Central memory CD8-positive, alpha-beta T cell (primary cell): ENCODE data around the gene BPIFB3.
"Not testable (repeated sequence)": the region's sequence is repeated elsewhere in the genome, so short reads cannot be mapped to it uniquely, and the experiment has no call there.

ENCODE experiments used
- ATAC-seq: fragments of 150-1000 bp; cut with Tn5 transposase; replicated peaks from 2 replicates; pipeline ENCODE4 v1.10.0; 2022; ENCODE audit warnings: mild to moderate bottlenecking, moderate FRiP score, moderate number of reproducible peaks; ENCODE audit not compliant: poor library complexity, severe bottlenecking; ENCODE audit errors: extremely low read depth
- DNase-seq, 2 donors: peaks; one replicate each; pipeline ENCODE4 v3.0.0; 2021; ENCODE audit warnings: low spot score in 2 of 2
- H3K27ac Mint-ChIP-seq: one replicate; pipeline ENCODE4 v1.8.0; 2022; ENCODE audit warnings: low read depth, mild to moderate bottlenecking, moderate library complexity, mixed read lengths
- H3K27me3 Mint-ChIP-seq: one replicate; pipeline ENCODE4 v1.8.0; 2022; ENCODE audit warnings: mixed read lengths
- H3K36me3 Mint-ChIP-seq: one replicate; pipeline ENCODE4 v1.8.0; 2022; ENCODE audit warnings: mild to moderate bottlenecking, moderate library complexity, mixed read lengths; ENCODE audit not compliant: insufficient read depth
- H3K4me1 Mint-ChIP-seq: one replicate; pipeline ENCODE4 v1.8.0; 2022; ENCODE audit warnings: mixed read lengths
- H3K4me3 Mint-ChIP-seq: one replicate; pipeline ENCODE4 v1.8.0; 2022; ENCODE audit warnings: mild to moderate bottlenecking, moderate library complexity, mixed read lengths
- H3K9me3 Mint-ChIP-seq: one replicate; pipeline ENCODE4 v1.8.0; 2022; ENCODE audit warnings: mixed read lengths

BPIFB3 gene

DNA sequence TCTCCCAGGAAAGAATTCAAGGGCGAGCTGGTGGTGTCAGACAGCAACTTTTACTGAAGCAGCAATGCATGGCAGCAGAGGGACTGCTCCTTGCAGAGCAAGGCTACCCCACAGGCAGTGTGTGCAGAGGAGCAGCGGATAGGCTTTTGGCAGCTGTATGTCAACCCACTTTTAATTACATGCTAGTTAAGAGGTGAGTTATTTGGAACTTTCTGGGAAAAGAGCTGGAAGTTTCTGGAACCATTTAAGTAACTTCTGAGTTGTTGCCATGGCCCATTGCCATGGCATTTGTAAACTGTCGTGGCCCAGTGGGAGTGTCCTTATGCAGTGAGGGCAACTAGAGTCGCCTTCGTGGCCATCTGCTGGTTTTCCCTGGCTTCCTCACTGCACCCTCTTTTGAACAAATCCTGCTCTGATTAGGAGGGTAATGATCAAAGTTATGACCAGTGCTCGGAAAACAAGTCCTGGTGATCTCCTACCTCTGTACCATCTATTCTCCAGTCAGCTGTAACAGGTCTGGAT, 59.7 kb downstream of the BPIFB3 start:
- H3K4me1 Mint-ChIP-seq = no peaks in the 10 kb centered on the region
- peaks cover 12% of the 10 kb centered on the region for H3K27me3 Mint-ChIP-seq
- peaks cover 3% of the 10 kb centered on the region for H3K36me3 Mint-ChIP-seq
- ATAC-seq (no peak), DNase-seq (no peak)
- no peak overlapping the region for H3K4me3 Mint-ChIP-seq
- no peak overlapping the region for H3K27ac Mint-ChIP-seq
- no peaks in the 10 kb centered on the region for H3K9me3 Mint-ChIP-seq

- not testable (repeated sequence) for H3K4me3 Mint-ChIP-seq, DNase-seq, H3K9me3 Mint-ChIP-seq, H3K4me1 Mint-ChIP-seq, H3K36me3 Mint-ChIP-seq, ATAC-seq, H3K27ac Mint-ChIP-seq
- H3K27me3 Mint-ChIP-seq = peaks cover 20% of the 10 kb centered on the region
Measured at GRCh38 chr20:33115501-33115900, 61.8 kb downstream of the BPIFB3 start.

DNA sequence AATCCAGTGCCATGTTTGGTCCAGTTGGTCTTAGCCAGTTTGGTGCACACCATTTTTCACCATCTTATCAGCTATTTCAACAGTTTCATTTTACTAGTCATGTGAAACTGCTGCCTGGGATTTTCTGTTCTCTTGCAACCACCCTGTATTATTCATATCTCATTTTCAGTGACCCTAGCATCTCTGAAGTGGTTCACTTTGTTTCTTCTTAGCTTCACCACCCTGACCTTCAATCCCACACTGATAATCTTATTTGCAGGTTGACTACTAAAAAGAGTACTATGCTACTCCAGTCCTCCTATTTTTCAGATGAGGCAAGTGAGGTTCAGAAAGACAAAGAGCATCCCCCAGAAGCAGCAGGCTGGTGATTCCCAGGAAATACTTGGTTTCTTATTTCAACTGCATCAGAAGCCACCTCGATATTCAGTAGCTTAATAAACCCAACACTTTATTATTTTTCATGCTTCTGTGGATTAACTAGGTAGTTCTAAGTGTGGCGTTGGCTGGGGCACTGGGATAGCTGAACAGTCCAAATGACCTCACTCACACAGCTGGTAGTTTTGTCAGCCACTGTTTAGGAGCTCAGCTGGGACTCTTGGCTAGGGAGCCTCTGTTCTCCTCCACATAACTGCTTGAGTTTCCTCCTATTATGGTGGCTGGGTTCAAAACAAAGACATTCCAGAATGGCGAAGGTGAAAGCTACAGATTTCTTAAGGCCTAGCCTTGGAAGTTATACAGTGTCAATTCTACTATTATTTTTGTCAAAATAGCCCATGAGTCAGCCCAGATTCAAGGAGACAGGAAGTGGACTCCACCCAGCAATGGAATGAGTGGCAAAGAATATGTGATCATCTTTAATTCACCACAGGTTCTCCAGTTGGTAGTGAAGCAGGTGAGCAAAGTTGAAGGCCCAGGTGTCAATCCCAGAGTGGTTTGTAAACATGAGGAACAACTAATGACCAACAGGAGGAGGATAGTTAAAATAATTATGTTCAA, 66.3 kb downstream of the BPIFB3 start:
- ATAC-seq (no peak), DNase-seq (no peak)
- no peaks in the 10 kb centered on the region for H3K9me3 Mint-ChIP-seq
- H3K36me3 Mint-ChIP-seq = peaks cover under 1% of the 10 kb centered on the region
- H3K27ac Mint-ChIP-seq = no peak overlapping the region
- H3K4me1 Mint-ChIP-seq = no peaks in the 10 kb centered on the region
- no peak overlapping the region for H3K4me3 Mint-ChIP-seq
- peaks cover 32% of the 10 kb centered on the region for H3K27me3 Mint-ChIP-seq

DNA sequence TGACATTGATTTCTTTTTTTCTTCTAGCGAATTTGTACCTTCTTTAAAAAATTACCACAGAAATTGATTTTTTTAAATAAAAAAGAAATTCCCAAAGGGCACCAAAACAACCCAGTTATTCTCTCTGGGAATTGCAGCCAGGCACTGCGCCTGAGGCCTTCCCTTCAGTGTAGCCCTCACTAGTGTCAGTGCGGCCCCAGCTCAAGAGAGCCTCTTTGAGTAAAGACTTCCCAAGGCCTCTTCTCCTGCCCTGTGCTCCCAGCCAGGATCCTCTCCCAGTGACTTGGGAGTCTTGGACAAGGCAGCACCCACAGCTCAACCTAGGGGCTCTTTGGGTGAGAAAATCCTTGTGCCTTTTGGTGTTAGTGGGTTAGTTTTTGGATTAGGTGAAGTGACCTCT, 67.2 kb downstream of the BPIFB3 start:
- Mint-ChIP-seq H3K36me3 (no peaks in the 10 kb centered on the region), H3K27ac (no peak overlapping the region), H3K4me1 (no peaks in the 10 kb centered on the region), H3K27me3 (peaks cover 41% of the 10 kb centered on the region), H3K4me3 (no peak overlapping the region), H3K9me3 (no peaks in the 10 kb centered on the region)
- ATAC-seq = no peak
- DNase-seq = no peak

- H3K9me3 Mint-ChIP-seq, ATAC-seq, H3K36me3 Mint-ChIP-seq, H3K27ac Mint-ChIP-seq, DNase-seq, H3K4me1 Mint-ChIP-seq, H3K4me3 Mint-ChIP-seq: not testable (repeated sequence)
- peaks cover 43% of the 10 kb centered on the region for H3K27me3 Mint-ChIP-seq
Measured at GRCh38 chr20:33122297-33122696, 68.6 kb downstream of the BPIFB3 start.
